DND-41 (cell line): ENCODE measurements around the gene GPM6B.

Experiments
- ATAC-seq: fragments of 200-7000 bp; cut with Tn5 transposase; 3 replicates; pipeline ENCODE4 v1.9.1; 2021; ENCODE audit warnings: low read depth; ENCODE audit not compliant: insufficient read depth
- DNase-seq: peaks from one replicate; pipeline ENCODE4 v3.0.0-alpha.2; 2020
- H2AFZ ChIP-seq: 2 replicates; pipeline ENCODE4 v1.6.0; 2012; ENCODE audit warnings: low read depth, low read length
- H3K27ac ChIP-seq: 2 replicates; pipeline ENCODE4 v1.5.1; 2012; ENCODE audit warnings: low read length, inconsistent platforms
- H3K27me3 ChIP-seq: fragments of 200-600 bp; sonication (generic); 2 replicates; pipeline ENCODE4 v1.6.0; 2012; ENCODE audit warnings: low read length, mild to moderate bottlenecking, inconsistent platforms; ENCODE audit not compliant: insufficient read depth, poor library complexity
- H3K36me3 ChIP-seq: 2 replicates; pipeline ENCODE4 v1.5.1; 2012; ENCODE audit warnings: low read length, inconsistent platforms; ENCODE audit not compliant: insufficient read depth
- H3K4me1 ChIP-seq: 2 replicates; pipeline ENCODE4 v1.5.1; 2012; ENCODE audit warnings: mild to moderate bottlenecking, low read length; ENCODE audit not compliant: insufficient read depth
- H3K4me2 ChIP-seq: 2 replicates; pipeline ENCODE4 v1.6.0; 2012; ENCODE audit warnings: mild to moderate bottlenecking, moderate library complexity, low read length, inconsistent platforms; ENCODE audit not compliant: insufficient read depth
- H3K4me3 ChIP-seq, 2 experiments: fragments of 200-600 bp in 1 of 2; shearing (Covaris generic) in 1 of 2; 2 replicates each; pipeline ENCODE4 v1.5.1; 2012 to 2016; ENCODE audit warnings: inconsistent platforms in 2 of 2, low read length in 2 of 2, mild to moderate bottlenecking in 2 of 2, low read depth in 1 of 2, moderate library complexity in 1 of 2
- H3K79me2 ChIP-seq: 2 replicates; pipeline ENCODE4 v1.6.0; 2012; ENCODE audit warnings: low read length, inconsistent platforms; ENCODE audit not compliant: insufficient read depth
- H3K9ac ChIP-seq: 2 replicates; pipeline ENCODE4 v1.6.0; 2012; ENCODE audit warnings: low read depth, mild to moderate bottlenecking, inconsistent platforms, low read length, moderate library complexity
- H3K9me3 ChIP-seq: 2 replicates; pipeline ENCODE4 v1.5.1; 2012; ENCODE audit warnings: low read length, moderate library complexity, mild to moderate bottlenecking, inconsistent platforms; ENCODE audit not compliant: insufficient read depth, severe bottlenecking
- H4K20me1 ChIP-seq: 2 replicates; pipeline ENCODE4 v1.6.0; 2012; ENCODE audit warnings: low read length; ENCODE audit not compliant: insufficient read depth
- CTCF ChIP-seq: IDR thresholded peaks from 2 replicates; pipeline ENCODE4 v1.5.1; 2012; ENCODE audit warnings: borderline replicate concordance, low read length, moderate library complexity, mild to moderate bottlenecking; ENCODE audit not compliant: poor library complexity, severe bottlenecking; ENCODE audit errors: extremely low read depth
- EZH2 ChIP-seq: IDR thresholded peaks from 3 replicates; pipeline ENCODE4 v1.6.1; 2012; ENCODE audit warnings: borderline replicate concordance, low read depth, mild to moderate bottlenecking, moderate library complexity, low read length, inconsistent platforms; ENCODE audit not compliant: severe bottlenecking

GPM6B gene

GRCh38 chrX:13750204-13750603 is 66.7 kb downstream of the GPM6B start:
- Histone ChIP-seq H3K9me3 (no peaks in the 10 kb centered on the region), H3K9ac (no peak overlapping the region), H3K4me2 (no peak overlapping the region), H3K36me3 (peaks cover 55% of the 10 kb centered on the region), H3K79me2 (no peaks in the 10 kb centered on the region), H3K4me3 (no peak overlapping the region), H3K4me1 (no peaks in the 10 kb centered on the region), H3K27me3 (no peaks in the 10 kb centered on the region), H2AFZ (no peak overlapping the region), H3K27ac (no peak overlapping the region), H4K20me1 (no peaks in the 10 kb centered on the region)
- peak; percentile 70 for ATAC-seq
- TF ChIP-seq EZH2 (no peak), CTCF (peak; percentile 57)
- DNase-seq = no peak

GRCh38 chrX:13748486-13748885 is 68.4 kb downstream of the GPM6B start:
- Histone ChIP-seq H2AFZ (no peak overlapping the region), H3K27me3 (no peaks in the 10 kb centered on the region), H4K20me1 (no peaks in the 10 kb centered on the region), H3K9ac (no peak overlapping the region), H3K4me2 (no peak overlapping the region), H3K4me3 (no peak overlapping the region), H3K79me2 (no peaks in the 10 kb centered on the region), H3K27ac (no peak overlapping the region), H3K9me3 (no peaks in the 10 kb centered on the region), H3K4me1 (no peaks in the 10 kb centered on the region), H3K36me3 (peaks cover 55% of the 10 kb centered on the region)
- TF ChIP-seq CTCF (no peak), EZH2 (no peak)
- no peak for DNase-seq
- no peak for ATAC-seq

GRCh38 chrX:13747836-13748235 is 69.1 kb downstream of the GPM6B start:
- no peaks in the 10 kb centered on the region for H3K27me3 ChIP-seq
- H2AFZ ChIP-seq = no peak overlapping the region
- peak; percentile 20 for DNase-seq
- no peaks in the 10 kb centered on the region for H4K20me1 ChIP-seq
- H3K9ac ChIP-seq = no peak overlapping the region
- no peaks in the 10 kb centered on the region for H3K9me3 ChIP-seq
- H3K4me1 ChIP-seq = no peaks in the 10 kb centered on the region
- no peaks in the 10 kb centered on the region for H3K79me2 ChIP-seq
- no peak overlapping the region for H3K27ac ChIP-seq
- H3K36me3 ChIP-seq = peaks cover 49% of the 10 kb centered on the region
- no peak overlapping the region for H3K4me2 ChIP-seq
- no peak for ATAC-seq
- TF ChIP-seq EZH2 (no peak), CTCF (peak; percentile 42)
- no peak overlapping the region for H3K4me3 ChIP-seq

- Histone ChIP-seq H4K20me1 (no peaks in the 10 kb centered on the region), H3K79me2 (no peaks in the 10 kb centered on the region), H3K4me3 (no peak overlapping the region), H3K9ac (no peak overlapping the region), H3K27me3 (no peaks in the 10 kb centered on the region), H3K4me2 (no peak overlapping the region), H2AFZ (no peak overlapping the region), H3K27ac (no peak overlapping the region), H3K4me1 (no peaks in the 10 kb centered on the region), H3K9me3 (no peaks in the 10 kb centered on the region), H3K36me3 (peaks cover 25% of the 10 kb centered on the region)
- DNase-seq = no peak
- ATAC-seq = peak; percentile 19; the same call in 1 of the 3 replicates
- TF ChIP-seq CTCF = no peak
- TF ChIP-seq EZH2 = no peak
Observed at GRCh38 chrX:13742397-13743176, 74.3 kb downstream of the GPM6B start.
